ENCODE measurements around the gene CGRRF1. TPM values are rescaled to one million over a fixed set of nuclear protein-coding genes. Genes with fewer than 3 reads are reported as not detected.
A peak's percentile ranks its signal among the peaks of the same experiment; 100 is the strongest.

CGRRF1 gene
- total RNA-seq, 1 donor from 2014 or later = 13.7 TPM

DNA sequence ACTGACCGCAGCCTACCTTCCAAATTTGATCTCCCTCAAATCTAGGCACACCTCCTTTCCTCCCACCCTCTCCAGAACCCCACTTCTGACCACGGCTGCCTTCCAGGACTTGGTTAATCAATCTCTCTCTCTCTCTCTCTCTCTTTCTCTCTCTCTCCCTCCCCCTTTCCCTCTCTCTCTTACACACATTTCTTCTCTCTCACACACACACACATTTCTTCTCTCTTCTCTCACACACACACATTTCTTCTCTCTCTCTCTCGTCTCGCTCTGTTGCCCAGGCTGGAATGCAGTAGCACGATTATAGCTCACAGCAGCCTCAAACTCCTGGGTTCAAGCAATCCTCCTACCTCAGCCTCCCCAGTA, 20.4 kb upstream of the CGRRF1 start:
- DNase-seq (ENCODE audit: extremely low read depth, low read depth, low spot score) = no peak

GRCh38 chr14:54489731-54490444, 19.8 kb upstream of the CGRRF1 start:
- DNase-seq (ENCODE audit: extremely low read depth, low read depth, low spot score) = no peak

DNA sequence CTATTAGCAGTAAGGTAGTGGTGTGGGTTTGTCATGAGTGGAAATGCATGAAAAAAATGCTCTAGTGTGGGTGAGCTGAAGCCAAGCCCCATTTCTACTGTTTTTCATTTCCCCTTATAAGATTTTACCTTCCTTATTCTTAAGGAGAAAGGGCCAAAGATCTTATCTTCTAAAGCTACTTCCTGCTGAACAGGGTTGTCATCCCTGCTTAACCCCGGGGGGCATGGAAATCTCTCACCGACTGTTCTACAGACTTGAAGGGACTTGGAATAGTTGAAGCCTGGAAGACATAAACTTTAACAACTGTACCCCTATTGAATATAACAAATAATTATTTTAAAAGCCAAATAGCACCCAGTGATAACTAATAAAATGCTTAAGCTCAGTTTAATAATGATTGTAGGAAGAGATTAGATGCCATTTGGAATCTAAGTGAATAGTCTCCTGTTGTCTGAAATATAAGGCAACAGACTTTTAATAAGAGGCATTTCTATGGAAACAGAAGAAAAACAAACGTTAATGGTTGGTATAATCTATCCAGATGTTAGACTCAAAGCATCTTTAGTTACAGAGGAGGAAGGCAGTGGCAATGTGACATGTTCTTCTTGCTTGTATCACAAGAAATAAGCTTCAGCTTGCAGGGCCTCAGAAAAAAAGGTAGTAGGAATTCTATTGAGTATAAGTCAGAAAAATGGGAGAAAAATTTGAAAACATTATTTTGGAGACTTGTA, 19.1 kb upstream of the CGRRF1 start:
- DNase-seq (ENCODE audit: extremely low read depth, low read depth, low spot score) = no peak

GRCh38 chr14:54493293-54493692, 16.4 kb upstream of the CGRRF1 start:
- DNase-seq (ENCODE audit: extremely low read depth, low read depth, low spot score) = no peak

DNA sequence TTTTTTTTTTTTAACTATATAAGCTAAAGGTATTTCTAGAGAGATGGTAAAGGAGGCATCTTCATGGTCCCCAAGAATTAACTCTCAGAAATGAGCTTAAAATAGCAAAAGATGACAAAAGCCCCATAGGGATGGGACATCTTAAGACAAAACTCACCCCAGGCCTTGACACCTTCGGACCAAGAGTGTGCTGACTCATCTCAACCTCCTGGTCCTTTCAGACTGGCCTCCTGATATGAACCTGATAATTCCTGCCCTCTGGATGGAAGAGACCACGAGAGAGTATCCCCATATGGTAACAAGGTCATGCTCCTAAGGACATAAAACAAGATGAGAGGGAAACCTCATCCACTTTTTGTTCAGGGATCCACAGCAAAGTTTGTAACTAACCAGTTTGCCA, 12.5 kb upstream of the CGRRF1 start:
- DNase-seq (ENCODE audit: extremely low read depth, low read depth, low spot score) = no peak

- no peak for DNase-seq (ENCODE audit: extremely low read depth, low read depth, low spot score)
Observed at GRCh38 chr14:54498095-54498531, 11.6 kb upstream of the CGRRF1 start.

DNA sequence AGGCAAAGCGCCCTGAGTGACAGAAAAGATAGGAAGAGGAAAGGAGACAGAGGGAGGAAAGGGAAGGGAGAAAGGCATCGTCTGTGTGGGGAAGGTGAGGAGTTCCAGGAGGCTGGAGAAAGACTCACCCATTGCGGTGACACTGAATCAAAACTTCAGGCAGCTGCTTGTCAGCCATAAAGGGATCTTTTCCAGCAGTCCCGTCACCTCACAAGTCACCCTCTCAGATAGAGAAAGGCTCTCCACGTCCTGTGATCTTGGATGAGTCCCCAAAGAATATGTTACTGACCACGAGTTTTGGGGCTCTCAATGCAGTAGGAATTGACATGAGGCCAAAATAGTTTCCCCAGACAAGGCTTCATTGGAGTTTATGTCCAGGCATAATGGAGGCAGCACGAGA, 11.1 kb upstream of the CGRRF1 start:
- no peak for DNase-seq (ENCODE audit: extremely low read depth, low read depth, low spot score)

DNA sequence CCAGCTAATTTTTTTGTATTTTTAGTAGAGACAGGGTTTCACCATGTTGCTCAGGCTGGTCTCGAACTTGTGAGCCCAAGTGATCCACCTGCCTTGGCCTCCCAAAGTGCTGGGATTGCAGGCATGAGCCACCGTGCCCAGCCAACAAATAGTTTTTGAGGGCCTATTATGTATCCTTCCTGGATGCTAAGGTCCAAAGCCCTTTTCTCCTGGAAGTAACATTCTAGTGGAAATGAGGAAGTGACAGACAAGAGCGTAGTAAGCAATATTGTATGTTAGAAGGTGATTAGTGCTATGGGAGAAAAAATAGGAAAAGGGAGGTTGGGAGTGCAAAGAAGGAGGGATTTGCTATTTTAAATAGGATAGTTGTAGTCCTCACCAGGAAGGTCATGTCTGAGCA, 9.0 kb upstream of the CGRRF1 start:
- no peak for DNase-seq (ENCODE audit: extremely low read depth, low read depth, low spot score)

DNA sequence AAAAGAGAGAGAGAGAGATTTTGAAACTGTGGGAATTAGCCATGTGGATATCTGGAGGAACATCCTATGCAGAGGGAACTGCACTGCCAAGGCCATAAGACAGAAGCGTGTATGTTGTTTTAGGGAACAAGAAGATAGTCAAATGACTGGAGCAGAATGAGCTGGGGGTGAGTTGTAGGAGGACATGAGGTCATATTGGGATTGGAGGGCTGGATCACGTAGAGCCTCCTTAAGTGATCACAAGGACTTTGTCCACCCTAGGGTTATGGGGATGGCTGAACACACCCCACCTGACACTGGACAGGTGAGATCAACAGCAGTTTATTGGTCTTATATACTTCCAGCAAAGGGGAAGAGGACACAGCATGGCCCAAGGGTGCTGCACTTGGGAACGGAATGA, 8.2 kb upstream of the CGRRF1 start:
- DNase-seq (ENCODE audit: extremely low read depth, low read depth, low spot score) = no peak

GRCh38 chr14:54502602-54503001, 7.1 kb upstream of the CGRRF1 start:
- DNase-seq (ENCODE audit: extremely low read depth, low read depth, low spot score) = no peak

GRCh38 chr14:54503486-54503885, 6.2 kb upstream of the CGRRF1 start:
- DNase-seq (ENCODE audit: extremely low read depth, low read depth, low spot score) = no peak

DNA sequence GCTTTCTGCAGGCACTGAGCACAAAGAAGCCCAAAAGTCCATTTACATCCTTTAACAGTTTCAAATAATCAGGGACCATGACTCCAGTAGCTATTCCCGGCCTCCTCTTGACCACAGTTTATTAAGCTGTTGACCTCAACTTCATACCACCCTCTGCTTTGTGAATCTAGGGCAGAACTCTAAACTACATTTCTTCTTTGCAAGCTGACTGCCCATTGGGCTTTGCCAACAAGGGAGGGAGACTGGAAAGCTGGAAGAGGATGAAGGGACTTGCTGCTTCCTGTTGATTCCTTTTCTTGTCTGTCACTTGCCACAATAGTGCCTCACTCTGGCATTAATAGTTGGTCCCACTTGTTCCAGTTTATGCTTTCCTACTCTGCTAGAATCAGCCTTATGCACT, 2.7 kb downstream of the CGRRF1 start:
- DNase-seq (ENCODE audit: extremely low read depth, low read depth, low spot score) = no peak

DNA sequence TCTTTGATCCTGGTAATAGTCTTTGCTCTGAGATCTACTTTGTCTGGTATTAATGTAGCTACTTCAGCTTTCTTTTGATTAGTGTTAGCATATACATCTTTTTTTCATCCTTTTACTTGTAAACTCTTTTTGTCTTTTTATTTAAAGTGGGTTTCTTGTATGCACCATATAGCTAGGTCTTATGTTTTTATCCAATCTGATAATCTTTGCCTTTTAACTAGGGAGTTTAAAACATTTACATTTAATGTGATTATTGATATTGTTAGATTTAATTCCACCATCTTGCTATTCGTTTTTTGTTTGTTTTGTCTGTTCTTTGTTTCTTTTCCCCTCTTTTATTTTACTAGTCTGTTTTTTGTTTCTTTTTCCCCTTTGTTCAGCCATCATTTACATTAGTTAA, 6.0 kb downstream of the CGRRF1 start:
- DNase-seq (ENCODE audit: extremely low read depth, low read depth, low spot score) = no peak

GRCh38 chr14:54516709-54517108, 7.0 kb downstream of the CGRRF1 start:
- DNase-seq (ENCODE audit: extremely low read depth, low read depth, low spot score) = no peak

DNA sequence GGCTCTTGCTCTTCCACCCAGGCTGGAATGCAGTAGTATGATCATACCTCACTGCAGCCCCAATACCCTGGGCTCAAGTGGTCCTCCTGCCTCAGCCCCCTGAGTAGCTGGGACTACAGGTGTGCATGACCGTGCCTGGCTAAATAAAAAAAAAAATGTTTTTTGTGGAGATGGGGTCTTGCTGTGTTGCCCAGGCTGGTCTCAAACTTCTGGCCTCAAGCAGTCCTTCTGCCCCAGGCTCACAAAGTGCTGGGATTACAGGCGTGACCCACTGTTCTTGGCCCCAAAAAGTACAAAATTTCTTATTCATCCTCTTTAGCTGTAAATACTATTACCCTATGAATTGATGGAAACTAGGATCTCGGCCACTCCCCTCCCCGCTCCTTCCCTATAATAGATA, 14.7 kb downstream of the CGRRF1 start:
- no peak for DNase-seq (ENCODE audit: extremely low read depth, low read depth, low spot score)

DNA sequence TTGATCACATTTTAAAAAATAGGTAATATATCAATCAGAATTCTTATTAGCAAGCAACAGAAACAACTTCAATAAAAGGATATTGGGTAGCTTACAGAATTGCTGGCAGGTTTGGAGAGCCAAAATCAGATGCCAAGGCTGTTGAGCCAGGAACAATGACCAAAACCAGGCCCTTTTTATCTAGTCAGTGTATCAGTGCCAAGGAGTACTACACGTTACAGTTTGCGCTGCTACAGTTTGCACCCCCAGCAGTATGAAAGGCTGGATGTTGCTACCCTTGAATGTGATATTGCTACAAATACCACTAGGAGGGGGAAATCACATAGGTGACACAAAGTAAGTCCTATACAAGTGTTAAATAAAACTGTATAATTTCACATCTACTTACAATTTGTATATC, 19.3 kb downstream of the CGRRF1 start:
- no peak for DNase-seq (ENCODE audit: extremely low read depth, low read depth, low spot score)

DNA sequence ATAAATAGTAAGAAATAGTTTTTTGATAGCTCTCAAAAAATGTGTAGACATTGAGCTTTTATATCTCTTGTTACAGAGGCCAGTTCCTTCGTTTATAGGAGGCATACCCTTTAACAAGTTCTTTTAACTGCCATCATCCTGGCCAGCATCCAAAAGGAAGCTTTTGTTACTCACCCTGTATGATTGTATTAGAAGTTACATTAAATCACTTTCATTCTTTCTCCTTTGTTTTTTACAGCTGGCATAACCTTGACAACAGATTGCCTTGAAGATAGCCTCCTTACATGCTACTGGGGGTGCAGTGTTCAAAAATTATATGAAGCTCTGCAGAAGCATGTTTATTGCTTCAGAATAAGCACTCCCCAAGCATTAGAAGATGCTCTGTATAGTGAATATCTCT, 20.1 kb downstream of the CGRRF1 start:
- peak; percentile 78 for DNase-seq (ENCODE audit: extremely low read depth, low read depth, low spot score)

DNA sequence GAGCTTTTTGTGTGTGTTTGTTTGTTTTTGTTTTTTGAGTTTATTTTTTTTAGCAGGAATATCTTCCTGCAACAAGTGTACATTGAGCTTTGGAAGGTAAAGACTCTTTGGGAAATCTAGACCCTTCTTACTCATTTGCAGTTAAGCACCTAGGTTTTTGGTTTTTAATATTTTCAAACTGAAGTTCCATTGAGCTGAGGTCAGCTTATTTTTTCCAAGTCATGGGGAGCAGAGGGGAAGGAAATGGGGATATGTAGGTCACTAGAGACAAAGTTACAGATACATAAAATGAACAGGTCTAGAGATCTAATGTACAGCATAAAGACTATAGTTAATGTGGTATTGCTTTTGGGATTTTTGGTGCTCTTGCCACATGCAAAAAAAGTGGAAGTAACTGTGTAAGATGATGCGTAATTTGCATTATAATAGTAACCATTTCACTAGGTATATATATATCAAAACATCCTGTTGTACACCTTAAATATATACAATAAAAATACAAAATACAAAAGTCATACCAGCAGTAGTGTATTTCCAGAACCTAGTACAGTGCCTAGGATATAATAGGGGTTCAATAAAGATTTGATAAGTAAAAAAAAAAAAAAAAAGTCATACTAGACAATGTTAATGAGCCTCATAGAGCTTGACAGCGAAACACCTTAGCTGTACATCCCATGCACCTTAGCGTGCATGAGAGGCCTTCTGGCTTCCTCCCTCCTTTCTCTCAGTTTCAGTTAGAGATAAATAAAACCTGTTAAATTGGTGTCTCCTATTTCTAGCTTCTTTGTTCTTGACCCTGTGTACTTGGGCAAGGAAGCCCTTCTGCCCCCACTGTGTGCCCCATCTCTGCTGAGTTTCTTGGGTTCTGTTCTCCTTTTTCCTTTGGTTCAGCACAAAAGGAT, 22.7 kb downstream of the CGRRF1 start:
- no peak for DNase-seq (ENCODE audit: extremely low read depth, low read depth, low spot score)

DNA sequence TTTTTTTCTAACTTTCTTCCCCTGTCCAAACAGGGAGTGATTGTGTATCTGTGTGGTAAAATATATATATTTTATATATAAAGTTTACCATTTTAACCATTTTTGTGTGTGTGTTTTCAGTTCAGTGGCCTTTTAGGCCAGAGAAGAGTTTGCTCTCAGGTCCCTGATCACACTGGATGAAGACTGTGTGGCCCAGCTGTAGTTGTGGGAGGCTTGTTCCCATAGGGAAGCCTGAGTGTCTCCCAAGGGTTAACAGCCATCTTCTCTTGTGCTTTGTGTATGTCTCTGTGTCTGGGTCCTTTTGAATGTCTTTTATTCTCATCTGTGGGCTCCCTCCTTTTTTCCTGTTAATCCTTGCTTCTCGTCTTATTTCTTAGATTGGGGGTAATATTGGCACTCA, 23.4 kb downstream of the CGRRF1 start:
- DNase-seq (ENCODE audit: extremely low read depth, low read depth, low spot score) = no peak

DNA sequence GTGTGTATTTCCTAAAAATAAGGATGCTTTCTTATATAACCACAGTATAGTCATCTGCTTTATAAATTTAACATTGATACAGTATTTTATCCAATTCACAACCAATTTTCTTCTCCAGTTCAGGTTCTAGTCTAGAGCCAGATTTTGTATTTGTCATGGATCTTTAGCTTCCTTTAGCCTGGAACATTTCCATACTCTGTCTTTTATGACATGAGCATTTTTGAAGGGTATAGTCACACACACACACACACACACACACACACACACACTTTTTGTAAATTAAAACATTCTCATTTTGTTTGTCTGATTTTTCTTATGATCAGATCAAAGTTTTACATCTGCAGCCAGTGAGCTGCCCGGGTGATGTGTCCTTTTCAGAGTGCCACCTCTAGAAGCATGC, 25.4 kb downstream of the CGRRF1 start:
- DNase-seq (ENCODE audit: extremely low read depth, low read depth, low spot score) = no peak

DNA sequence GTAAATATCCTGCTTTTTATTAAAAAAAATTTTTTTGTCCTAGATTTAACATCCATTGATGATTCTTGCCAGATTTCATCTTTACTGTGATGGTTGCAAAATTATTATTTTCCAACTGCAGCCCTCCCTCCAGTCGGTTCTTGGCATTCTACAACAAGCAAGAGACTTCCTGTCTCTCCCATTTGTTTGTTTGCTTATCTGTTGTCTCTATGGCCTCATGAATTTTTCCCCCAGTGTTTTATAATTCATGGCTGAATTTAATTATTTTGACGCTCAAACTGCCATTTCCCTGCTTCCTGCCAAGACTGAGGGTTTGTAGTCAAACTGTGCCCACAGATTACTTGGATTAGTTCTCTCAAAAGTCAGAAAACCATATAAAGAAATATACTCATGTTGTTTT, 25.9 kb downstream of the CGRRF1 start:
- no peak for DNase-seq (ENCODE audit: extremely low read depth, low read depth, low spot score)

DNA sequence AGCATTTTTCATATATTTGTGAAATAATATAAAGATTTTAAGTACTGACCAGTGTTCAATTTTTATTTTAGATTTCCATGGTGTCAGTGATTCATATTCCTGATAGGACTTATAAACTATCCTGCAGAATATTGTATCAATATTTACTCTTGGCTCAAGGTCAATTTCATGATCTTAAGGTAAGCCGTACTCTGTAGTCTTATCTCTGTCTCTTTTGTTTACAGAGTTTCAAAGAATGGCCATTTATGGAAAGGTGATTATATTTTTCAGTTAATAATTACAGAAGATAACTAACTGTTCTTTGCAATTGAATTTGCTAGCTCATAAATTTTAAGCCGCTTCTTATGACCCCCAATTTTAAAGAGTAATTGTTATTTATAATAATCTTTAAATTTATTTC, 27.9 kb downstream of the CGRRF1 start:
- no peak for DNase-seq (ENCODE audit: extremely low read depth, low read depth, low spot score)
